H1 (cell line): ENCODE data around the gene EFR3B. TPM values are rescaled to one million over a fixed set of nuclear protein-coding genes. Genes with fewer than 3 reads are reported as not detected.
A peak's percentile ranks its signal among the peaks of the same experiment; 100 is the strongest.

Experiments used
- CTCF ChIA-PET: fragments of 300-600 bp; sonication (Branson Sonifier 250); formaldehyde crosslinking; loops from one replicate; lab custom pipeline; 2021; ENCODE audit not compliant: partially characterized antibody; lab: Charles Lee
- POLR2A ChIA-PET: fragments of 300-600 bp; sonication (Branson Sonifier 250); formaldehyde crosslinking; loops from one replicate; lab custom pipeline; 2021; ENCODE audit warnings: inconsistent platforms; ENCODE audit not compliant: partially characterized antibody; lab: Charles Lee
- DNase-seq, 2 experiments: peaks; one replicate each; pipeline versions ENCODE4 v3.0.0 to v3.0.0-alpha.2; 2010 to 2022; ENCODE audit warnings: low spot score in 2 of 2, low read depth in 1 of 2, mixed read lengths in 1 of 2
- FAIRE-seq: peaks from 2 replicates; lab custom pipeline; 2011; peaks lifted over from hg19 to GRCh38; lab: Jason Lieb, UNC
- H2AFZ ChIP-seq: 2 replicates; pipeline ENCODE4 v1.8.1; 2012; ENCODE audit warnings: low read length, inconsistent platforms
- H2AK5ac ChIP-seq: 2 replicates; pipeline ENCODE4 v1.6.1; 2013; ENCODE audit warnings: low read depth, low read length
- H2BK120ac ChIP-seq: replicated peaks from 2 replicates; pipeline ENCODE3; 2013; ENCODE audit warnings: low read depth, low read length, inconsistent platforms
- H2BK12ac ChIP-seq: 2 replicates; pipeline ENCODE4 v1.6.1; 2013; ENCODE audit warnings: low read depth, low read length
- H2BK15ac ChIP-seq: 2 replicates; pipeline ENCODE4 v1.6.1; 2013; ENCODE audit warnings: low read length
- H2BK20ac ChIP-seq: 2 replicates; pipeline ENCODE4 v1.6.1; 2013; ENCODE audit warnings: low read length
- H2BK5ac ChIP-seq: 2 replicates; pipeline ENCODE4 v1.6.1; 2013; ENCODE audit warnings: low read depth, low read length
- H3K14ac ChIP-seq: 2 replicates; pipeline ENCODE4 v1.6.1; 2013; ENCODE audit warnings: inconsistent platforms; ENCODE audit not compliant: insufficient read length
- H3K18ac ChIP-seq: 2 replicates; pipeline ENCODE4 v1.6.1; 2013; ENCODE audit warnings: low read length; ENCODE audit errors: extremely low read depth
- H3K23ac ChIP-seq: 2 replicates; pipeline ENCODE4 v1.6.1; 2013; ENCODE audit warnings: inconsistent platforms; ENCODE audit not compliant: insufficient read length
- H3K23me2 ChIP-seq: 2 replicates; pipeline ENCODE4 v1.6.1; 2013; ENCODE audit warnings: low read depth, low read length
- H3K27ac ChIP-seq: 2 replicates; pipeline ENCODE4 v1.6.1; 2011; ENCODE audit warnings: low read depth, low read length, inconsistent platforms
- H3K27me3 ChIP-seq, 4 experiments: replicated peaks in 1 of 4; 1 replicate in 1 of 4; 2 replicates in 3 of 4; pipeline versions ENCODE4 v1.6.1 to v1.8.1; 2011 to 2013; ENCODE audit warnings: low read length in 3 of 4, mild to moderate bottlenecking in 3 of 4, inconsistent platforms in 2 of 4, mixed read lengths in 2 of 4, moderate library complexity in 1 of 4; ENCODE audit not compliant: control insufficient read depth in 3 of 4, insufficient read depth in 3 of 4; ENCODE audit errors: extremely low read depth in 1 of 4
- H3K36me3 ChIP-seq, 4 experiments: 2 replicates each; pipeline versions ENCODE4 v1.6.1 to v1.8.1; 2011 to 2013; ENCODE audit warnings: mild to moderate bottlenecking in 4 of 4, low read length in 3 of 4, moderate library complexity in 2 of 4, control low read depth in 1 of 4, inconsistent platforms in 1 of 4; ENCODE audit not compliant: insufficient read depth in 4 of 4, control insufficient read depth in 2 of 4
- H3K4ac ChIP-seq: replicated peaks from 2 replicates; pipeline ENCODE3; 2013; ENCODE audit warnings: low read length, low read depth, mixed read lengths, inconsistent platforms; ENCODE audit not compliant: insufficient read length
- H3K4me1 ChIP-seq, 4 experiments: replicated peaks in 1 of 4; 1 replicate in 1 of 4; 2 replicates in 3 of 4; pipeline versions ENCODE4 v1.6.1 to v1.8.1; 2011 to 2013; ENCODE audit warnings: low read length in 3 of 4, inconsistent platforms in 2 of 4, mixed read lengths in 1 of 4; ENCODE audit not compliant: insufficient read depth in 4 of 4, control insufficient read depth in 3 of 4
- H3K4me2 ChIP-seq, 2 experiments: 2 replicates each; pipeline versions ENCODE4 v1.6.1 to v1.8.1; 2011 to 2013; ENCODE audit warnings: low read depth in 2 of 2, low read length in 2 of 2, control low read depth in 1 of 2, inconsistent platforms in 1 of 2, mild to moderate bottlenecking in 1 of 2; ENCODE audit not compliant: insufficient read depth in 1 of 2
- H3K4me3 ChIP-seq, 4 experiments: fragments of 200-600, 300-600 bp in 1 of 4; sonication (generic), shearing (Covaris generic), sonication (Bioruptor Twin) in 1 of 4; 2 replicates each; pipeline versions ENCODE4 v1.5.1 to v1.8.1; 2011 to 2016; ENCODE audit warnings: low read length in 4 of 4, low read depth in 3 of 4, control low read depth in 2 of 4, inconsistent platforms in 2 of 4, mild to moderate bottlenecking in 2 of 4, mixed read lengths in 1 of 4, moderate library complexity in 1 of 4; ENCODE audit not compliant: insufficient read depth in 2 of 4; ENCODE audit errors: extremely low read depth in 1 of 4
- H3K56ac ChIP-seq: replicated peaks from 2 replicates; pipeline ENCODE3; 2013; ENCODE audit warnings: low read depth, mild to moderate bottlenecking, mixed read lengths, low read length, inconsistent platforms; ENCODE audit not compliant: insufficient read length
- H3K79me1 ChIP-seq: 2 replicates; pipeline ENCODE4 v1.6.1; 2013; ENCODE audit warnings: low read depth, low read length, control low read depth
- H3K79me2 ChIP-seq, 2 experiments: 2 replicates each; pipeline versions ENCODE4 v1.6.1 to v1.8.1; 2012 to 2013; ENCODE audit warnings: low read length in 2 of 2, mild to moderate bottlenecking in 2 of 2, inconsistent platforms in 1 of 2; ENCODE audit not compliant: insufficient read depth in 2 of 2, control insufficient read depth in 1 of 2
- H3K9ac ChIP-seq, 4 experiments: replicated peaks in 1 of 4; 1 replicate in 1 of 4; 2 replicates in 3 of 4; pipeline versions ENCODE4 v1.6.1 to v1.8.1; 2011 to 2013; ENCODE audit warnings: low read depth in 3 of 4, low read length in 3 of 4, control low read depth in 2 of 4, mild to moderate bottlenecking in 2 of 4, moderate library complexity in 2 of 4, inconsistent platforms in 1 of 4; ENCODE audit errors: extremely low read depth in 1 of 4
- H3K9me3 ChIP-seq, 2 experiments: 2 replicates each; pipeline versions ENCODE4 v1.6.1 to v1.8.1; 2012 to 2013; ENCODE audit warnings: mild to moderate bottlenecking in 2 of 2, moderate library complexity in 2 of 2, control low read depth in 1 of 2, inconsistent platforms in 1 of 2, low read depth in 1 of 2, low read length in 1 of 2, mixed read lengths in 1 of 2; ENCODE audit not compliant: insufficient read depth in 2 of 2
- H4K20me1 ChIP-seq, 2 experiments: replicated peaks in 1 of 2; 2 replicates each; pipeline versions ENCODE3 to v1.8.1; 2011 to 2013; ENCODE audit warnings: inconsistent platforms in 2 of 2, low read length in 2 of 2, mild to moderate bottlenecking in 1 of 2; ENCODE audit not compliant: insufficient read depth in 2 of 2, control insufficient read depth in 1 of 2
- H4K5ac ChIP-seq: 2 replicates; pipeline ENCODE4 v1.6.1; 2013; ENCODE audit warnings: low read length, low read depth, mixed read lengths, inconsistent platforms; ENCODE audit not compliant: insufficient read length
- H4K8ac ChIP-seq: 2 replicates; pipeline ENCODE4 v1.8.0; 2013; ENCODE audit warnings: mild to moderate bottlenecking, moderate library complexity, low read length, inconsistent platforms; ENCODE audit not compliant: insufficient read depth; ENCODE audit errors: extremely low read depth
- H4K91ac ChIP-seq: replicated peaks from 2 replicates; pipeline ENCODE3; 2013; ENCODE audit warnings: low read length, mixed read lengths, inconsistent platforms; ENCODE audit not compliant: insufficient read length
- ASH2L ChIP-seq: fragments of 200-600, 300-600 bp; sonication (generic); IDR thresholded peaks from one replicate; pipeline ENCODE4 v1.7.1; 2017; ENCODE audit warnings: low read length
- NANOG ChIP-seq: IDR thresholded peaks from 2 replicates; pipeline ENCODE4 v1.6.1; 2011; ENCODE audit warnings: low read length, low read depth, mild to moderate bottlenecking, inconsistent platforms; ENCODE audit not compliant: insufficient read depth, poor library complexity, severe bottlenecking
- RXRA ChIP-seq: IDR thresholded peaks from 2 replicates; pipeline ENCODE4 v1.6.1; 2011; ENCODE audit warnings: low read depth, mild to moderate bottlenecking, low read length, moderate library complexity; ENCODE audit not compliant: insufficient read depth
- SIN3A ChIP-seq, 2 experiments: IDR thresholded peaks in 1 of 2; conservative IDR thresholded peaks in 1 of 2; 2 replicates each; pipeline ENCODE4 v1.6.1; 2011 to 2012; ENCODE audit warnings: low read length in 2 of 2, improper control_type of control experiment in 1 of 2, low read depth in 1 of 2, mild to moderate bottlenecking in 1 of 2
- SUZ12 ChIP-seq: fragments of 200-600 bp; sonication (generic); IDR thresholded peaks from 2 replicates; pipeline ENCODE4 v1.6.1; 2012; ENCODE audit warnings: mild to moderate bottlenecking, inconsistent platforms, low read length, moderate library complexity, mixed read lengths
- TEAD4 ChIP-seq: IDR thresholded peaks from 2 replicates; pipeline ENCODE4 v1.6.1; 2012; ENCODE audit warnings: low read depth, low read length, inconsistent platforms, mixed read lengths
- WGBS, 2 experiments: shearing (Covaris generic) in 1 of 2; methylation state at CpG; one replicate each; pipeline versions ENCODE4 v1.1.6 to v1.1.7; 2013 to 2015; ENCODE audit warnings: low lambda C conversion rate in 2 of 2, mixed read lengths in 2 of 2, inconsistent platforms in 1 of 2, low coverage in 1 of 2, missing lambda C conversion rate in 1 of 2; ENCODE audit not compliant: insufficient replicate concordance in 2 of 2, insufficient coverage in 1 of 2, insufficient read length in 1 of 2; ENCODE audit errors: extremely low coverage in 1 of 2, missing lambda C conversion rate in 1 of 2; 5-methylcytosine and 5-hydroxymethylcytosine counted together
- polyA plus RNA-seq, 7 experiments: library from polyadenylated mRNA; depleted of rRNA in 3 of 7; stranded (reverse) in 5 of 7; unstranded in 2 of 7; fragments of >200 nt in 5 of 7; fragments of 200-250 nt in 2 of 7; gene quantifications; 1 replicate in 5 of 7; 2 replicates in 1 of 7; 4 replicates in 1 of 7; pipeline versions ENCODE4 v1.2.1 to v1.2.3, GENCODE V29; 2011 to 2013; ENCODE audit warnings: missing spikeins in 2 of 7, mixed read lengths in 2 of 7
- total RNA-seq: library from RNA; stranded (reverse); fragmentation: NEBNext Ultra II Directional; extraction: Animal tissue kit (Norgen Biotek cat#: 25700); gene quantifications from 2 replicates; pipeline ENCODE4 v1.2.1, GENCODE V29; 2021

Gene EFR3B
- total and polyA plus RNA-seq, 2 of the 8 experiments (the other 6 are each of a cell fraction or from before 2014, with no cell fraction given), result 3.4 to 9.6 TPM

GRCh38 chr2:25132299-25132635 lies 90.4 kb downstream of the EFR3B start:
- H3K9ac ChIP-seq, result no peak overlapping the region
- 28% methylated on average over 9 of the region's 9 CpGs; no CpG with 5 or more reads in 1 of the 2 experiments for WGBS, 2 experiments
- no peak overlapping the region for H2BK5ac ChIP-seq
- H3K56ac ChIP-seq, result no peak overlapping the region
- no peak overlapping the region for H3K14ac ChIP-seq
- H2BK120ac ChIP-seq, result no peak overlapping the region
- peaks cover 2 to 32% (median 21%) of the 10 kb centered on the region in 4 experiments for H3K27me3 ChIP-seq
- H3K23me2 ChIP-seq, result peaks cover 6% of the 10 kb centered on the region; the same call in 1 of the 2 replicates
- H4K20me1 ChIP-seq, result no peaks in the 10 kb centered on the region
- TF ChIP-seq SIN3A (conservative IDR thresholded peaks at IDR 0.05 in 1 of 2, IDR thresholded peaks at IDR 0.05 in 1 of 2; ENCODE audit: low read depth in 1 of 2, low read length in 2 of 2) (0 out of 4 replicates have a peak, but pooled peaks of 1 of the 2 experiments have one; percentile 35), NANOG (no peak), SUZ12 (0 out of 2 replicates have a peak, but pooled peaks have one; percentile 16), ASH2L (peak; percentile 15), RXRA (no peak), TEAD4 (no peak)
- TF ChIP-seq, all 59 proteins: peak for 3
- Histone ChIP-seq H3K4me1 (peaks cover 0 to 12% (median 7%) of the 10 kb centered on the region in 4 experiments; a peak in 6 of 7 replicates), H4K91ac (no peak overlapping the region), H3K36me3 (peaks cover 0 to 2% (median 0%) of the 10 kb centered on the region in 4 experiments; a peak in 1 of 8 replicates), H3K4me2 (peak overlapping the region; percentile 90 to 94), H3K4ac (no peak overlapping the region), H2BK20ac (no peak overlapping the region), H4K5ac (no peak overlapping the region), H3K79me2 (no peaks in the 10 kb centered on the region), H3K9me3 (no peaks in the 10 kb centered on the region), H2AK5ac (no peak overlapping the region), H3K4me3 (peak overlapping the region; percentile 23 to 56 (median 26); a peak in 5 of 8 replicates), H3K79me1 (no peaks in the 10 kb centered on the region), H2BK15ac (no peak overlapping the region), H3K18ac (no peak overlapping the region; the same call in 1 of the 2 replicates), H2BK12ac (no peak overlapping the region), H3K23ac (no peak overlapping the region), H2AFZ (no peak overlapping the region), H4K8ac (no peak overlapping the region), H3K27ac (no peak overlapping the region)
- FAIRE-seq (no peak), DNase-seq (no peak)
- ChIA-PET CTCF (interaction anchor here (0.9 to 10.0 kb wide), 5 partner anchors 33 to 156 kb away, joined by 3 to 176 read pairs (median 3); no protein-coding TSS in a partner anchor), POLR2A (interaction anchor here (1.1 to 2.8 kb wide), 2 partner anchors 159 to 162 kb away, joined by 3 to 11 read pairs; no protein-coding TSS in a partner anchor)
